Keratinocyte (primary cell): ENCODE results near the gene ROBO4. TPM values are rescaled to one million over a fixed set of nuclear protein-coding genes. Genes with fewer than 3 reads are reported as not detected.

ENCODE experiments used
- DNase-seq: peaks from one replicate; pipeline ENCODE4 v3.0.0-alpha.2; 2011; ENCODE audit warnings: low read depth, missing footprints, low spot score
- FAIRE-seq: peaks from 2 replicates; lab custom pipeline; 2011; peaks lifted over from hg19 to GRCh38; lab: Jason Lieb, UNC
- H2AFZ ChIP-seq: 2 replicates; pipeline ENCODE4 v1.6.0; 2012; ENCODE audit warnings: low read length, control low read depth, inconsistent platforms; ENCODE audit not compliant: control insufficient read depth
- H3K27ac ChIP-seq: 2 replicates; pipeline ENCODE4 v1.5.1; 2011; ENCODE audit warnings: low read length; ENCODE audit not compliant: control insufficient read depth, insufficient read depth
- H3K27me3 ChIP-seq: 3 replicates; pipeline ENCODE4 v1.6.0; 2011; ENCODE audit warnings: low read length; ENCODE audit not compliant: control insufficient read depth, insufficient read depth; ENCODE audit errors: extremely low read depth
- H3K36me3 ChIP-seq, 2 experiments: 2 replicates in 1 of 2; 3 replicates in 1 of 2; pipeline ENCODE4 v1.5.1; 2011; ENCODE audit warnings: low read length in 2 of 2, mild to moderate bottlenecking in 1 of 2; ENCODE audit not compliant: control insufficient read depth in 2 of 2, insufficient read depth in 2 of 2; ENCODE audit errors: extremely low read depth in 1 of 2
- H3K4me1 ChIP-seq: 3 replicates; pipeline ENCODE4 v1.5.1; 2011; ENCODE audit warnings: low read length; ENCODE audit not compliant: control insufficient read depth, insufficient read depth; ENCODE audit errors: extremely low read depth
- H3K4me2 ChIP-seq: 3 replicates; pipeline ENCODE4 v1.6.0; 2011; ENCODE audit warnings: low read depth, low read length; ENCODE audit not compliant: control insufficient read depth, insufficient read depth; ENCODE audit errors: extremely low read depth
- H3K4me3 ChIP-seq, 3 experiments: fragments of 200-600 bp in 1 of 3; sonication (generic) in 1 of 3; 2 replicates in 2 of 3; 3 replicates in 1 of 3; pipeline ENCODE4 v1.5.1; 2011 to 2016; ENCODE audit warnings: low read length in 3 of 3, mild to moderate bottlenecking in 3 of 3, control low read depth in 2 of 3, inconsistent platforms in 1 of 3, low read depth in 1 of 3, mixed read lengths in 1 of 3, mixed run types in 1 of 3, moderate library complexity in 1 of 3; ENCODE audit not compliant: control insufficient read depth in 2 of 3, insufficient read depth in 2 of 3; ENCODE audit errors: extremely low read depth in 1 of 3
- H3K79me2 ChIP-seq: 2 replicates; pipeline ENCODE4 v1.6.0; 2012; ENCODE audit warnings: low read length; ENCODE audit not compliant: control insufficient read depth, insufficient read depth
- H3K9ac ChIP-seq: 3 replicates; pipeline ENCODE4 v1.6.0; 2011; ENCODE audit warnings: low read length; ENCODE audit not compliant: control insufficient read depth, insufficient read depth; ENCODE audit errors: extremely low read depth
- H3K9me1 ChIP-seq: 3 replicates; pipeline ENCODE4 v1.6.0; 2011; ENCODE audit warnings: low read length; ENCODE audit not compliant: control insufficient read depth, insufficient read depth; ENCODE audit errors: extremely low read depth
- H3K9me3 ChIP-seq: 2 replicates; pipeline ENCODE4 v1.5.1; 2012; ENCODE audit warnings: low read depth, low read length; ENCODE audit not compliant: control insufficient read depth
- H4K20me1 ChIP-seq: 3 replicates; pipeline ENCODE4 v1.6.0; 2011; ENCODE audit warnings: low read length; ENCODE audit not compliant: control insufficient read depth, insufficient read depth; ENCODE audit errors: extremely low read depth
- EZH2 ChIP-seq: IDR thresholded peaks from one replicate; pipeline ENCODE4 v1.6.1; 2012; ENCODE audit warnings: inconsistent platforms, mild to moderate bottlenecking, low read length, moderate library complexity
- dilution Hi-C: fragments of 300-500 bp; cut with MboI; formaldehyde crosslinking; loops from one replicate; pipeline ENCODE4 v1.7.0; 2020; ENCODE audit warnings: low sequenced_read_pairs; ENCODE audit not compliant: extremely low pct_ligation_motif_present
- polyA plus RNA-seq, 5 experiments: library from polyadenylated mRNA; depleted of rRNA in 3 of 5; stranded (reverse) in 3 of 5; stranded (forward) in 1 of 5; unstranded in 1 of 5; fragments of >200 nt; gene quantifications; 1 replicate in 1 of 5; 2 replicates in 3 of 5; 3 replicates in 1 of 5; pipeline versions ENCODE4 v1.2.1 to v1.2.3, GENCODE V29; 2011 to 2012; ENCODE audit warnings: missing spikeins in 2 of 5, low read depth in 1 of 5, low replicate concordance in 1 of 5
- TF ChIP-seq, protein P1 (sequence below), 3 experiments: IDR thresholded peaks in 1 of 3; conservative IDR thresholded peaks in 1 of 3; optimal IDR thresholded peaks in 1 of 3; 2 replicates in 2 of 3; 3 replicates in 1 of 3; pipeline versions ENCODE3 to v1.5.1; 2011; ENCODE audit warnings: low read length in 3 of 3, mild to moderate bottlenecking in 3 of 3, moderate library complexity in 2 of 3, control low read depth in 1 of 3, inconsistent platforms in 1 of 3; ENCODE audit not compliant: insufficient read depth in 2 of 3; ENCODE audit errors: extremely low read depth in 1 of 3

The ROBO4 gene
- polyA plus RNA-seq, 1 donor (not counting 4 experiments of a cell fraction or from before 2014, with no cell fraction given) = 0.94 TPM

DNA sequence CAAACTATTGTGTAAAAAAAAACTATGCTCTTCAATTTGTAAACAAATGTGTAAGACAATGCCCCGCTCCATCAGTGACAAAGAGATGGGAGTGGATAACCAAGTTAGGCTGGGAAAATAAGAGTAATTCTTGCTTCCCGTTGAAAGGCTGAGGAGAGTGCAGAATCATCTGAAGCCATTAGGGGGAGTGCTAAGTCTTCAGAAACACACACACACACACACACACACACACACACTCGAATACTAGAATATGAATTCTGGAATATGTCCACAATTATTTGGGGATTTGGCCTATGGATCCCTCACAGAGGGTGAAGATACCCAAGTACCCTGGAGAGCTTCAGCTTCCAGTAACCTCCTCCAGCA, 60.2 kb downstream of the ROBO4 start:
- dilution Hi-C loops = no loop called here
- Histone ChIP-seq H3K9ac (no peak overlapping the region), H3K27ac (no peak overlapping the region), H3K36me3 (no peaks in the 10 kb centered on the region), H3K4me2 (no peak overlapping the region), H4K20me1 (peaks cover 2% of the 10 kb centered on the region), H3K79me2 (no peaks in the 10 kb centered on the region), H3K4me3 (no peak overlapping the region), H3K27me3 (peaks cover 61% of the 10 kb centered on the region), H2AFZ (no peak overlapping the region), H3K9me1 (no peaks in the 10 kb centered on the region), H3K4me1 (peaks cover under 1% of the 10 kb centered on the region), H3K9me3 (no peaks in the 10 kb centered on the region)
- TF ChIP-seq EZH2 = no peak
- TF ChIP-seq, protein P1, sequence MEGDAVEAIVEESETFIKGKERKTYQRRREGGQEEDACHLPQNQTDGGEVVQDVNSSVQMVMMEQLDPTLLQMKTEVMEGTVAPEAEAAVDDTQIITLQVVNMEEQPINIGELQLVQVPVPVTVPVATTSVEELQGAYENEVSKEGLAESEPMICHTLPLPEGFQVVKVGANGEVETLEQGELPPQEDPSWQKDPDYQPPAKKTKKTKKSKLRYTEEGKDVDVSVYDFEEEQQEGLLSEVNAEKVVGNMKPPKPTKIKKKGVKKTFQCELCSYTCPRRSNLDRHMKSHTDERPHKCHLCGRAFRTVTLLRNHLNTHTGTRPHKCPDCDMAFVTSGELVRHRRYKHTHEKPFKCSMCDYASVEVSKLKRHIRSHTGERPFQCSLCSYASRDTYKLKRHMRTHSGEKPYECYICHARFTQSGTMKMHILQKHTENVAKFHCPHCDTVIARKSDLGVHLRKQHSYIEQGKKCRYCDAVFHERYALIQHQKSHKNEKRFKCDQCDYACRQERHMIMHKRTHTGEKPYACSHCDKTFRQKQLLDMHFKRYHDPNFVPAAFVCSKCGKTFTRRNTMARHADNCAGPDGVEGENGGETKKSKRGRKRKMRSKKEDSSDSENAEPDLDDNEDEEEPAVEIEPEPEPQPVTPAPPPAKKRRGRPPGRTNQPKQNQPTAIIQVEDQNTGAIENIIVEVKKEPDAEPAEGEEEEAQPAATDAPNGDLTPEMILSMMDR (optimal IDR thresholded peaks at IDR 0.05 in 1 of 3, IDR thresholded peaks at IDR 0.05 in 1 of 3, conservative IDR thresholded peaks at IDR 0.05 in 1 of 3; ENCODE audit: extremely low read depth in 1 of 3, insufficient read depth in 2 of 3, low read length in 3 of 3) = peak; percentile 59 to 70 (median 62)
- DNase-seq (peak; percentile 66), FAIRE-seq (peak; percentile 69)

DNA sequence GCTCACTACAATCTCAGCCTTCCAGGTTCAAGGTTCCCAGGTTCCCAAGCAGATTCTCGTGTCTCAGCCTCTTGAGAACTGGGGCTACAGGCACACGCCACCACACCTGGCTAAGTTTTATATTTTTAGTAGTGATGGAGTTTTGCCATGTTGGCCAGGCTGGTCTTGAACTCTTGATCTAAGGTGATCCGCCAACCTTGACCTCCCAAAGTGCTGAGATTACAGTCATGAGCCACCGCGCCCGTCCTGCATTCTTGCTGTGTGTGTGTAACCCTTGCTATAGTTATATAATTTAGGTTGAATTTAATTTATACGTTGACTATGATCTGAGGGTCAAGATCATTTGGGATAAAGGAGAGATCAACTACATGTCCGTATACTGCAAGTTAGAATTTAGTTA, 61.7 kb downstream of the ROBO4 start:
- dilution Hi-C loops = no loop called here
- Histone ChIP-seq H3K27ac (no peak overlapping the region), H3K9ac (no peak overlapping the region)

More for the DNA sequence above, 61.7 kb downstream of the ROBO4 start:
- Histone ChIP-seq H3K4me2 (no peak overlapping the region), H3K4me1 (peaks cover 4% of the 10 kb centered on the region), H3K9me1 (no peaks in the 10 kb centered on the region), H2AFZ (no peak overlapping the region), H3K36me3 (no peaks in the 10 kb centered on the region), H3K27me3 (peaks cover 63% of the 10 kb centered on the region), H3K9me3 (no peaks in the 10 kb centered on the region), H3K4me3 (no peak overlapping the region), H4K20me1 (peaks cover 2% of the 10 kb centered on the region), H3K79me2 (no peaks in the 10 kb centered on the region)
- DNase-seq (no peak), FAIRE-seq (no peak)
- TF ChIP-seq, protein P1 (optimal IDR thresholded peaks at IDR 0.05 in 1 of 3, IDR thresholded peaks at IDR 0.05 in 1 of 3, conservative IDR thresholded peaks at IDR 0.05 in 1 of 3; ENCODE audit: extremely low read depth in 1 of 3, insufficient read depth in 2 of 3, low read length in 3 of 3) = no peak
- TF ChIP-seq EZH2 = no peak
